ENCODE measurements around the gene MCOLN1. TPM values are rescaled to one million over a fixed set of nuclear protein-coding genes. Genes with fewer than 3 reads are reported as not detected.
A peak's percentile ranks its signal among the peaks of the same experiment; 100 is the strongest.

The MCOLN1 gene
- total and polyA plus RNA-seq, 9 of the 15 experiments (the other 6 are each of a cell fraction or from before 2014, with no cell fraction given): 0.25 to 15.4 (median 7.1) TPM

DNA sequence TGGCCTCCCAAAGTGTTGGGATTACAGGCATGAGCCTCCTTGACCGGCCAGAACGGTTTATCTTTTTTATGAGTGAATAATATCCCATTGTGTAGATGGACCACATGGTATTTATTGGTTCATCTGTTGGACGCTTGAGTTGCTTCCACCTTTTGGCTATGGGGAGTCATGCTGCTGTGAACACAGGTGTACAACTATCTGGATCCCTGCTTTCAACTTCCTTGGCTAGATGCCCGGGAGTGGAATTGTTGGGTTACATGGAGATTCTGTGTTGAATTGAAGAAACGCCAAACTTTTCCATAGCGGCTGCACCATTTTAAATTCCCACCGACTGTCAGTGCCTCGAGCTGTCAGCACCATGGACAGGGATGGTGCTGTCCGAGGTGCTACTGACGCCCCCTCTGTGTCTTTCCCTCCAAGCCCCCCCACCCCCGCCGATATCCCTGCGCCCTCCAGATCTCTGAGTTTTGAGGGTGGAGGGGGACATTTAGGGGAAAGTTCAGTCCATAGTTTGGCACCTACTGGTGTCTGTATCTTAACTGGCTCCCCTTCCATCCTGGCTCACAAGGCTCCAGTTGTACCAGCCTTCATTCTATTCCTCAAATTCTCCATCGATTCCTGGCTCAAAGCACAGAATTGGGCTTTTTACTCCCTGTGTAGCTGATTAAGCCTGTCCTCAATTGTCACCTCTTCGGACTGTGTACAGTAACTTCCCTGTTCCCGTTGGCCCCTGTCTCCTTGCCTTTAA is 40.4 kb downstream of the MCOLN1 start (continued):
- TF ChIP-seq, protein P1, sequence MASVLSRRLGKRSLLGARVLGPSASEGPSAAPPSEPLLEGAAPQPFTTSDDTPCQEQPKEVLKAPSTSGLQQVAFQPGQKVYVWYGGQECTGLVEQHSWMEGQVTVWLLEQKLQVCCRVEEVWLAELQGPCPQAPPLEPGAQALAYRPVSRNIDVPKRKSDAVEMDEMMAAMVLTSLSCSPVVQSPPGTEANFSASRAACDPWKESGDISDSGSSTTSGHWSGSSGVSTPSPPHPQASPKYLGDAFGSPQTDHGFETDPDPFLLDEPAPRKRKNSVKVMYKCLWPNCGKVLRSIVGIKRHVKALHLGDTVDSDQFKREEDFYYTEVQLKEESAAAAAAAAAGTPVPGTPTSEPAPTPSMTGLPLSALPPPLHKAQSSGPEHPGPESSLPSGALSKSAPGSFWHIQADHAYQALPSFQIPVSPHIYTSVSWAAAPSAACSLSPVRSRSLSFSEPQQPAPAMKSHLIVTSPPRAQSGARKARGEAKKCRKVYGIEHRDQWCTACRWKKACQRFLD (CRISPR knock-in tag; IDR thresholded peaks at IDR 0.05): peak; percentile 99
- TF ChIP-seq, protein P2, sequence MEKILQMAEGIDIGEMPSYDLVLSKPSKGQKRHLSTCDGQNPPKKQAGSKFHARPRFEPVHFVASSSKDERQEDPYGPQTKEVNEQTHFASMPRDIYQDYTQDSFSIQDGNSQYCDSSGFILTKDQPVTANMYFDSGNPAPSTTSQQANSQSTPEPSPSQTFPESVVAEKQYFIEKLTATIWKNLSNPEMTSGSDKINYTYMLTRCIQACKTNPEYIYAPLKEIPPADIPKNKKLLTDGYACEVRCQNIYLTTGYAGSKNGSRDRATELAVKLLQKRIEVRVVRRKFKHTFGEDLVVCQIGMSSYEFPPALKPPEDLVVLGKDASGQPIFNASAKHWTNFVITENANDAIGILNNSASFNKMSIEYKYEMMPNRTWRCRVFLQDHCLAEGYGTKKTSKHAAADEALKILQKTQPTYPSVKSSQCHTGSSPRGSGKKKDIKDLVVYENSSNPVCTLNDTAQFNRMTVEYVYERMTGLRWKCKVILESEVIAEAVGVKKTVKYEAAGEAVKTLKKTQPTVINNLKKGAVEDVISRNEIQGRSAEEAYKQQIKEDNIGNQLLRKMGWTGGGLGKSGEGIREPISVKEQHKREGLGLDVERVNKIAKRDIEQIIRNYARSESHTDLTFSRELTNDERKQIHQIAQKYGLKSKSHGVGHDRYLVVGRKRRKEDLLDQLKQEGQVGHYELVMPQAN (IDR thresholded peaks at IDR 0.05; ENCODE audit: borderline replicate concordance): peak; percentile 57; the same call in 1 of the 2 replicates
- TF ChIP-seq ATF1 (CRISPR knock-in tag; IDR thresholded peaks at IDR 0.05) (peak; percentile 93), ATF1 (tag; IDR thresholded peaks at IDR 0.05) (no peak), ZNF436 (CRISPR knock-in tag; IDR thresholded peaks at IDR 0.05) (no peak), SAFB (IDR thresholded peaks at IDR 0.05; ENCODE audit: borderline replicate concordance, low read depth, low read length) (no peak), CHCHD3 (CRISPR knock-in tag; IDR thresholded peaks at IDR 0.05) (no peak), BRCA1 (IDR thresholded peaks at IDR 0.05) (no peak), BRCA1 (CRISPR knock-in tag; IDR thresholded peaks at IDR 0.05) (peak; percentile 94; the same call in 1 of the 2 replicates), SMARCA5 (IDR thresholded peaks at IDR 0.05) (no peak), SMAD4 (CRISPR knock-in tag; conservative IDR thresholded peaks at IDR 0.05) (peak; percentile 74), KLF13 (tag; IDR thresholded peaks at IDR 0.05; ENCODE audit: borderline replicate concordance, low read depth) (peak; percentile 42; the same call in 1 of the 2 replicates), RCOR1 (IDR thresholded peaks at IDR 0.05; ENCODE audit: borderline replicate concordance in 1 of 2, low read depth in 2 of 2, low read length in 2 of 2) (peak in 1 of 2 experiments; percentile 95; a peak in 2 of 4 replicates), VEZF1 (CRISPR knock-in tag; IDR thresholded peaks at IDR 0.05) (peak; percentile 76), ZBTB1 (CRISPR knock-in tag; IDR thresholded peaks at IDR 0.05; ENCODE audit: borderline replicate concordance, low read depth) (peak; percentile 96), ZNF263 (CRISPR knock-in tag; IDR thresholded peaks at IDR 0.05; ENCODE audit: borderline replicate concordance) (peak; percentile 91), XRCC3 (IDR thresholded peaks at IDR 0.05) (no peak), ZNF274 (IDR thresholded peaks at IDR 0.05; ENCODE audit: borderline replicate concordance, low read depth, low read length) (no peak), IRF2 (CRISPR knock-in tag; IDR thresholded peaks at IDR 0.05) (peak; percentile 98)
- TF ChIP-seq, protein P3, sequence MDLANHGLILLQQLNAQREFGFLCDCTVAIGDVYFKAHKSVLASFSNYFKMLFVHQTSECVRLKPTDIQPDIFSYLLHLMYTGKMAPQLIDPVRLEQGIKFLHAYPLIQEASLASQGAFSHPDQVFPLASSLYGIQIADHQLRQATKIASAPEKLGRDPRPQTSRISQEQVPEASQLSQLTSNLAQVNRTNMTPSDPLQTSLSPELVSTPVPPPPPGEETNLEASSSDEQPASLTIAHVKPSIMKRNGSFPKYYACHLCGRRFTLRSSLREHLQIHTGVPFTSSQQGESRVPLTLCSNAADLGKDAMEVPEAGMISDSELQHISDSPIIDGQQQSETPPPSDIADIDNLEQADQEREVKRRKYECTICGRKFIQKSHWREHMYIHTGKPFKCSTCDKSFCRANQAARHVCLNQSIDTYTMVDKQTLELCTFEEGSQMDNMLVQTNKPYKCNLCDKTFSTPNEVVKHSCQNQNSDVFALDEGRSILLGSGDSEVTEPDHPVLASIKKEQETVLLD (IDR thresholded peaks at IDR 0.05): no peak
- TF ChIP-seq, protein P4, sequence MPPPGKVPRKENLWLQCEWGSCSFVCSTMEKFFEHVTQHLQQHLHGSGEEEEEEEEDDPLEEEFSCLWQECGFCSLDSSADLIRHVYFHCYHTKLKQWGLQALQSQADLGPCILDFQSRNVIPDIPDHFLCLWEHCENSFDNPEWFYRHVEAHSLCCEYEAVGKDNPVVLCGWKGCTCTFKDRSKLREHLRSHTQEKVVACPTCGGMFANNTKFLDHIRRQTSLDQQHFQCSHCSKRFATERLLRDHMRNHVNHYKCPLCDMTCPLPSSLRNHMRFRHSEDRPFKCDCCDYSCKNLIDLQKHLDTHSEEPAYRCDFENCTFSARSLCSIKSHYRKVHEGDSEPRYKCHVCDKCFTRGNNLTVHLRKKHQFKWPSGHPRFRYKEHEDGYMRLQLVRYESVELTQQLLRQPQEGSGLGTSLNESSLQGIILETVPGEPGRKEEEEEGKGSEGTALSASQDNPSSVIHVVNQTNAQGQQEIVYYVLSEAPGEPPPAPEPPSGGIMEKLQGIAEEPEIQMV (tag; conservative IDR thresholded peaks at IDR 0.05; ENCODE audit: low read depth): peak; percentile 60; the same call in 1 of the 2 replicates

Data from K562 (cell line).